HL-60 (cell line): ENCODE results near the gene ADAT3.
A peak's percentile ranks its signal among the peaks of the same experiment; 100 is the strongest.

ENCODE experiments used
- POLR2AphosphoS5 ChIP-seq: IDR thresholded peaks from 2 replicates; pipeline ENCODE4 v1.6.1; 2012; ENCODE audit warnings: low read depth
- TF ChIP-seq, protein P1 (sequence below): IDR thresholded peaks from one replicate; pipeline ENCODE4 v1.5.1; 2011; ENCODE audit warnings: low read length, control low read depth, inconsistent platforms; ENCODE audit not compliant: insufficient read depth

DNA sequence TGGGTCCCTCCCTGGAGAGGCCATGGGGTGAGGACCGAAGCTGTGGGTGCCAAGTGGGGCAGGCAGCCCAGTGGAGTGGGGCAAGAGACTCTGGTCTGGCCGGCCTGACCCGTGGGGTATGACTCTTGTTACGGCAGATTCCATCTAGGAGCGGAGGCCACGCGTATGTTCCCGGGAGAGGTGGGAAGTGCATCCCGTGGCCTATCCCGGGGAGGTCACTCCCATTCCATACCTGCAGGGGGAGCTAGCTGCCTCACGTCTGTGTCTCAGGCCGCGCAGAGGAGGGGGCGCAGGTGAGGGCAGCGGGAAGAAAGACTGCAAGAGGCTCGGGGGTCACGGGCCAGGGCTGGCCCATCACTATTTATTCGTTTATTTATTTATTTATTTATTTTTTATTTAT, 40.7 kb downstream of the ADAT3 start:
- TF ChIP-seq, protein P1, sequence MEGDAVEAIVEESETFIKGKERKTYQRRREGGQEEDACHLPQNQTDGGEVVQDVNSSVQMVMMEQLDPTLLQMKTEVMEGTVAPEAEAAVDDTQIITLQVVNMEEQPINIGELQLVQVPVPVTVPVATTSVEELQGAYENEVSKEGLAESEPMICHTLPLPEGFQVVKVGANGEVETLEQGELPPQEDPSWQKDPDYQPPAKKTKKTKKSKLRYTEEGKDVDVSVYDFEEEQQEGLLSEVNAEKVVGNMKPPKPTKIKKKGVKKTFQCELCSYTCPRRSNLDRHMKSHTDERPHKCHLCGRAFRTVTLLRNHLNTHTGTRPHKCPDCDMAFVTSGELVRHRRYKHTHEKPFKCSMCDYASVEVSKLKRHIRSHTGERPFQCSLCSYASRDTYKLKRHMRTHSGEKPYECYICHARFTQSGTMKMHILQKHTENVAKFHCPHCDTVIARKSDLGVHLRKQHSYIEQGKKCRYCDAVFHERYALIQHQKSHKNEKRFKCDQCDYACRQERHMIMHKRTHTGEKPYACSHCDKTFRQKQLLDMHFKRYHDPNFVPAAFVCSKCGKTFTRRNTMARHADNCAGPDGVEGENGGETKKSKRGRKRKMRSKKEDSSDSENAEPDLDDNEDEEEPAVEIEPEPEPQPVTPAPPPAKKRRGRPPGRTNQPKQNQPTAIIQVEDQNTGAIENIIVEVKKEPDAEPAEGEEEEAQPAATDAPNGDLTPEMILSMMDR = peak; percentile 38
- TF ChIP-seq POLR2AphosphoS5 = no peak
